Stimulated activated effector memory CD8-positive, alpha-beta T cell treated with anti-CD3 and anti-CD28 coated beads, Interleukin-12 subunit alpha, Interleukin-12 subunit beta, amount 100 ng/mL, for 72 hours (primary cell): ENCODE data around the gene POLRMT.
"Not testable (repeated sequence)": the region's sequence is repeated elsewhere in the genome, so short reads cannot be mapped to it uniquely, and the experiment has no call there.

Experiments
- ATAC-seq: fragments of 150-1000 bp; cut with Tn5 transposase; 2 replicates; pipeline ENCODE4 v1.10.0; 2021
- DNase-seq, 2 donors: peaks; one replicate each; pipeline ENCODE4 v3.0.0; 2021 to 2022; ENCODE audit warnings: low spot score in 2 of 2
- H3K27ac Mint-ChIP-seq: one replicate; pipeline ENCODE4 v1.8.0; 2022; ENCODE audit warnings: mild to moderate bottlenecking, mixed read lengths
- H3K36me3 Mint-ChIP-seq: one replicate; pipeline ENCODE4 v1.8.0; 2022; ENCODE audit warnings: mild to moderate bottlenecking, mixed read lengths
- H3K4me1 Mint-ChIP-seq: one replicate; pipeline ENCODE4 v1.8.0; 2022; ENCODE audit warnings: mixed read lengths
- H3K4me3 Mint-ChIP-seq: one replicate; pipeline ENCODE4 v1.8.0; 2022; ENCODE audit warnings: mild to moderate bottlenecking, mixed read lengths
- H3K9me3 Mint-ChIP-seq: one replicate; pipeline ENCODE4 v1.8.0; 2022; ENCODE audit warnings: mixed read lengths

POLRMT gene

GRCh38 chr19:668675-669434 lies 35.5 kb upstream of the POLRMT start:
- H3K9me3 Mint-ChIP-seq, DNase-seq, H3K4me3 Mint-ChIP-seq, ATAC-seq, H3K36me3 Mint-ChIP-seq, H3K27ac Mint-ChIP-seq: not testable (repeated sequence)
- H3K4me1 Mint-ChIP-seq: peaks cover 12% of the 10 kb centered on the region

DNA sequence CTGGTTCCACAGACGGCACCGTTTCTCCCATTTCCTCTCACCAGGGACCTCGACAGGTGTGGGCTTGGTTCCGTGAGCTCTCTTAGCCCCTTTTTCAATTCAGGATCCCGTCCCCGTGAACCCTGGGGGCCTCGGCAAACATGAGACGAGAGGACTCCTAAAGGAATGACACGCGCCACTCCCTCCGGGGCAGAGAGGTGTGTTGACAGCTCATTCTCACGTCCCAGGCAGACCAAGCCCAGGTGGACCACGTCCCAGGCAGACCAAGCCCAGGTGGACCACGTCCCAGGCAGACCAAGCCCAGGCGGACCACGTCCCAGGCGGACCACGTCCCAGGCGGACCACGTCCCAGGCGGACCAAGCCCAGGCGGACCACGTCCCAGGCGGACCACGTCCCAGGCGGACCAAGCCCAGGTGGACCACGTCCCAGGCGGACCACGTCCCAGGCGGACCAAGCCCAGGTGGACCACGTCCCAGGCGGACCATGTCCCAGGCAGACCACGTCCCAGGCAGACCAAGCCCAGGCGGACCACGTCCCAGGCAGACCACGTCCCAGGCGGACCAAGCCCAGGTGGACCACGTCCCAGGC lies 33.7 kb upstream of the POLRMT start:
- H3K36me3 Mint-ChIP-seq, H3K4me3 Mint-ChIP-seq, H3K27ac Mint-ChIP-seq, H3K9me3 Mint-ChIP-seq, DNase-seq, ATAC-seq: not testable (repeated sequence)
- peaks cover 18% of the 10 kb centered on the region for H3K4me1 Mint-ChIP-seq

DNA sequence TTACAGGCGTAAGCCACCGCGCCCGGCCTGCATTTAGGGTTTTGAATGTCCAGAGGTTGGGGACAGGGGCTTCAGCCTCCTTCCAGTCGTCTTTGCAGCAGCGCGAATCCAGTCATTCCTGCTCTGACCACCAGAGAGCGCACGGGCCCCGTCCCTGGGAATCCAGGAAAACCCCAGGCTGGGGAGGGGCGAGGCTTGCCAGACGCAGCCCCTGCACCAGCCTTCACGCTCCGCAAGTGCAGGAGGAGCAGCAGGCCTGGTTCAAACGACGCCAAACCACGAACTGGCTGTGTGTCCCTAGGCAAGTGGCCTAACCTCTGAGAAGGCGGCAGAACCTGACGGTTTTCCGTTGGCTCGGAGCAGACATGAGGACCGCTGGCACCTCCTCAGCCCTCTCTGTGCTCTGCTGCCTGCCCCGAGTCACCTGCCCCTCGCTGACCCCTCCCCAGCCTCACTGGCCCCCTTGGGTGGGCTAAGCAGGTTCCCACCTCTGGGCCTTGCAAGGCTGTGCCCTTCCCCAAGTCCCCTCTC lies 31.6 kb upstream of the POLRMT start:
- Mint-ChIP-seq H3K9me3 (no peaks in the 10 kb centered on the region), H3K4me3 (peak overlapping the region; percentile 98), H3K36me3 (peaks cover 27% of the 10 kb centered on the region), H3K27ac (no peak overlapping the region), H3K4me1 (peaks cover 39% of the 10 kb centered on the region)
- no peak for ATAC-seq
- peak; percentile 73 to 90 for DNase-seq

- no peak for ATAC-seq
- DNase-seq: no peak
- H3K4me1 Mint-ChIP-seq: peaks cover 52% of the 10 kb centered on the region
- peak overlapping the region; percentile 85 for H3K27ac Mint-ChIP-seq
- no peaks in the 10 kb centered on the region for H3K9me3 Mint-ChIP-seq
- peaks cover 38% of the 10 kb centered on the region for H3K36me3 Mint-ChIP-seq
- H3K4me3 Mint-ChIP-seq: peak overlapping the region; percentile 98
Observed at GRCh38 chr19:663682-664117, 30.4 kb upstream of the POLRMT start.

- ATAC-seq (peak; percentile 61), DNase-seq (peak; percentile 80 to 90)
- H3K9me3 Mint-ChIP-seq: no peaks in the 10 kb centered on the region
- H3K27ac Mint-ChIP-seq: peak within 1 kb of the TSS; percentile 95
- H3K36me3 Mint-ChIP-seq: peaks cover 44% of the 10 kb centered on the region
- H3K4me1 Mint-ChIP-seq: peaks cover 58% of the 10 kb centered on the region
- peak within 1 kb of the TSS; percentile 98 for H3K4me3 Mint-ChIP-seq
Observed at GRCh38 chr19:662962-663681, 29.8 kb upstream of the POLRMT start, which contains the start of gene RNF126. Gene RNF126 (minus strand): TSS chr19:663214. CDS start chr19:663121, 93 bp downstream.

DNA sequence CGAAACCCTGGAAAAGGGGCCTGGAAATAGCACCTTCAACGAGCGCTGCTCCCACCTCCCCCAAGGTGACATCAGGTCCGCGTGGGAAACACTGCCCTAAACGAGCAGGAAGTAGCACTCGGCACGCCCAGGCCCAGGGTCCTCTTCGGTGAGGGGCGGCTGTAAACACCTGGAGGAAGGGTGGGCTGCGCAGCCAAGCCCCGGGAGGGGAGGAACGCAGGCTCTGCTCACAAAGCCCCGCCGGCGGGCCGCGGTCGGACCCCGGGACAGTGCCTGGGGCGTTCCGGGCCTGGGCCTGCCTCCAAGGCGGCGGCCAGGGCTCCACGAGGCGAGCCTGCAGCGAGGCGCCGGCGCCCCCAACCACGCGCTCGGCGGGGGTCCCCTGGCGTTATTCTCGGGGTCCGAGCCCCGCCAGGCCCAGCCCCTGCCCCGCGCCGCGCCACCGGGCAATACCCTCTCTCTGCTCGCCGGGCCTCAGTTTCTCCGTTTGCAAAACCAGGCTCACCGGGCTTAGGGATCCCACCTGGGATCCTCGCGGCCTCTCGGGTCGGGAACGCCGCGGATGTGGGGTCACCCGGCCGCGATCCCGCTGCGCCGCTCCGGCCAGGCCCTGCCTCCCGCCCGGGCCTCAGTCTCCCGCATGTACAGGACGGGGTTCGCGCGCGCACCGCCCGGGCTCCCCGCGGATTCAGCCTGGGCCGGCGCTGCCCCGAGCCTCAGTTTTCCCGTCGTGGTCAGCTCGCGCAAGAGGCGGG lies 29.0 kb upstream of the POLRMT start:
- Mint-ChIP-seq H3K4me3 (peak overlapping the region; percentile 98), H3K36me3 (peaks cover 50% of the 10 kb centered on the region), H3K9me3 (no peaks in the 10 kb centered on the region), H3K27ac (peak overlapping the region; percentile 95), H3K4me1 (peaks cover 62% of the 10 kb centered on the region)
- DNase-seq: peak; percentile 50 to 84
- ATAC-seq: peak; percentile 20

GRCh38 chr19:661427-662196 lies 28.3 kb upstream of the POLRMT start:
- Mint-ChIP-seq H3K4me3 (peak overlapping the region; percentile 98), H3K4me1 (peaks cover 69% of the 10 kb centered on the region), H3K36me3 (peaks cover 56% of the 10 kb centered on the region), H3K27ac (peak overlapping the region; percentile 95), H3K9me3 (no peaks in the 10 kb centered on the region)
- ATAC-seq (peak; percentile 33), DNase-seq (peak; percentile 30 to 79)

GRCh38 chr19:660793-661426 lies 27.6 kb upstream of the POLRMT start:
- H3K4me1 Mint-ChIP-seq: peaks cover 76% of the 10 kb centered on the region
- peaks cover 63% of the 10 kb centered on the region for H3K36me3 Mint-ChIP-seq
- peak overlapping the region; percentile 98 for H3K4me3 Mint-ChIP-seq
- ATAC-seq (no peak), DNase-seq (no peak)
- no peaks in the 10 kb centered on the region for H3K9me3 Mint-ChIP-seq
- peak overlapping the region; percentile 95 for H3K27ac Mint-ChIP-seq

DNA sequence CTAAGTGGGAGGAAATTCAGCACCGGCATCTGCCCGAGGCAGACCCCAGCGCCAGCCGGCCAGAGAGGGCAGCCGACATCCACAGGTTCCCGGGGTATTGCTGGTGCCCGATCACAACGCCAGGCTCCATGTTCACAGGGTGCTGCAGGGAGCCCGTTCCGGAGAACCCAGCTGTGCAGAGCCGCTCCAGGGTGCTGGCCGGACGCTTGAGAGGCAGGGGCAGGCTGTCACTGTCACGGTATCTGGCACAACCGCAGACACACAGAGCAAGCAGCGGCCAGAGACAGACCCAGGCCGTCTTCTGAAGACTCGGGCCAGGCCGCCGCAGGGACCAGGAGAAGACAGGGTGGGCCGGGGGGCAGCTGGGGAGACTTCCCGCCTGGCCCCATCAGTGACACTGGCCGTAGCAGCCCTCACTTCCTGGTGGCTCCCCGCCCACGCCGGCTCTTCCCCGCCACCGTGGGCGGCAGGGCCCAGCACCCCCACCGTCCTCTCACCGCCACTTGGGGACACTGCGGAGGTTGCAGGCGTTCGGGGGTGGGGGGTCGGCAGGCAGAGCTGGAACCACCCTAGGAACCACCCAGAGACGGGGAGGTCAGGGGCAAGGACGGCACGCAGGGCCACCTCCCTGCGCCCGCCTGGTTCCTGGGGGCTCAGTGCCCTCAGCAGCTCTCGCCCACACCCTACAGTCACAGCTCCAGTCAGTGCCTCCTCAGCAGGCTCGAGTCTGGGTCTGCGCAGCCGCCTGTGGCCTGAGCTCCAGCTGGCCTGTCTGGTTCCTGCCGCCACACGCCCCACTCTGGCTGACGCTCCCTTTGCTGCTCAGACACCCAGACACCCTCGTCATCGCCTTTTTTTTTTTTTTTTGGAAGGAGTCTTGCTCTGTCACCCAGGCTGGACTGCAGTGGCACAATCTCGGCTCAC lies 25.8 kb upstream of the POLRMT start:
- peak overlapping the region; percentile 98 for H3K4me3 Mint-ChIP-seq
- peak; percentile 73 for ATAC-seq
- H3K27ac Mint-ChIP-seq: peak overlapping the region; percentile 95
- peaks cover 81% of the 10 kb centered on the region for H3K36me3 Mint-ChIP-seq
- H3K4me1 Mint-ChIP-seq: peaks cover 82% of the 10 kb centered on the region
- H3K9me3 Mint-ChIP-seq: no peaks in the 10 kb centered on the region
- peak in 1 of 2 donors; percentile 32 for DNase-seq

DNA sequence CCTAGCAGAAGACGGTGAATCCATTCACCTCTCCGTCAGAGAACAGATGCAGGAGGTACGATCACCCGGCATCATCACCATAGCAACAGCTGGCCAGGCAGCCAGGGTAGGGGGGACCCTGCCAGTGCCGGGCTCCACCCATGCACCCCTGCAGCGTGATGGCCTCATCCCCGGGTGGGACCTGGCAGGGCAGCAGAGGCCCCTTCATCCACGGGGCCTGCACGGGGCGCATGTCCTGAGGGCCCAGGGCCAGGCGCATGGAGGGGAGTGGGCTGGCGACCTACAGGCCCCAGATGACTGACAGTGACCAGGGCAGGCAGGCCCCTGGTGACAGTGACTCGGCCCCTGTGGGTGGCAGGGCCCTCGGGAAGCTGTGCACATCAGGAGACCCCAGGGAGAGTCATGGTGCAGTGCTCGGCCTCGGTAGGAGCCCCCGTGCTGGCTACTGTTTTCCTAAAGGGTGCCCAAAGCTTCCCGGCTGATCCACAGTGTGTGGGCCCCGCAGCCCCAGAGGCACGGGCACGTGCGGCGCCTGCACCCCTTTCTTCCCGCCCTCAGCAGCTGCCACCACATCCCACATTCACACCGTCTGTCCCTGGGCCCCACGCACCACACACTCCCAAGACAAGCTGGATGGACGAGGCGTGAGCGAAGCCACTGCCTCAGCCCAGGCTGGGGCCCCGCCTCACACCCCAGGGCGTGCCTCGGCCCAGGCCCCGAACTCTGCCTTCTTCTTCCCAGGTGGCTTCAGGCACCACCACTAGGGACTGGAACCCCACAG lies 24.9 kb upstream of the POLRMT start:
- peaks cover 74% of the 10 kb centered on the region for H3K4me1 Mint-ChIP-seq
- peaks cover 84% of the 10 kb centered on the region for H3K36me3 Mint-ChIP-seq
- DNase-seq (no peak), ATAC-seq (no peak)
- no peaks in the 10 kb centered on the region for H3K9me3 Mint-ChIP-seq
- peak overlapping the region; percentile 95 for H3K27ac Mint-ChIP-seq
- peak overlapping the region; percentile 98 for H3K4me3 Mint-ChIP-seq

- Mint-ChIP-seq H3K36me3 (peaks cover 91% of the 10 kb centered on the region), H3K4me1 (peaks cover 73% of the 10 kb centered on the region), H3K27ac (no peak overlapping the region), H3K4me3 (peak overlapping the region; percentile 98), H3K9me3 (no peaks in the 10 kb centered on the region)
- no peak for DNase-seq
- ATAC-seq: no peak
Observed at GRCh38 chr19:657611-658010, 24.3 kb upstream of the POLRMT start.

- Mint-ChIP-seq H3K4me1 (peaks cover 72% of the 10 kb centered on the region), H3K36me3 (peaks cover 95% of the 10 kb centered on the region), H3K27ac (peak overlapping the region; percentile 89)
Observed at GRCh38 chr19:656751-657559, 23.6 kb upstream of the POLRMT start.

More at GRCh38 chr19:656751-657559, 23.6 kb upstream of the POLRMT start:
- no peak for ATAC-seq
- DNase-seq: no peak
- Mint-ChIP-seq H3K4me3 (peak overlapping the region; percentile 98), H3K9me3 (no peaks in the 10 kb centered on the region)
